ENCODE results near the gene KCNK16. TPM values are rescaled to one million over a fixed set of nuclear protein-coding genes. Genes with fewer than 3 reads are reported as not detected.

KCNK16 gene
- total and polyA plus RNA-seq, 2 donors (not counting 1 experiment from before 2014, with no cell fraction given): not detected

- Histone ChIP-seq H3K27ac (ENCODE audit: low read length in 2 of 2) (no peak overlapping the region), H3K9ac (ENCODE audit: low read length) (no peak overlapping the region), H3K4me3 (ENCODE audit: control extremely low read depth in 1 of 5, extremely low read depth in 1 of 5, insufficient read depth in 1 of 5, low read depth in 2 of 5, low read length in 4 of 5) (no peak overlapping the region), H3K36me3 (replicated peaks in 1 of 2; ENCODE audit: control extremely low read depth in 1 of 2, control insufficient read depth in 1 of 2, extremely low read depth in 1 of 2, insufficient read depth in 2 of 2, low read length in 1 of 2) (no peaks in the 10 kb centered on the region), H4K20me1 (ENCODE audit: control insufficient read depth, insufficient read depth, low read length, poor library complexity, severe bottlenecking) (no peaks in the 10 kb centered on the region), H3K4me1 (ENCODE audit: control insufficient read depth in 2 of 2, insufficient read depth in 2 of 2, low read length in 2 of 2) (no peaks in the 10 kb centered on the region), H2AFZ (ENCODE audit: insufficient read depth, low read depth, low read length, poor library complexity, severe bottlenecking) (no peak overlapping the region), H3K4me2 (replicated peaks; ENCODE audit: low read depth, low read length, poor library complexity, severe bottlenecking) (no peak overlapping the region), H3K9me3 (ENCODE audit: control extremely low read depth in 1 of 3, control insufficient read depth in 2 of 3, insufficient read depth in 1 of 3, low read length in 2 of 3) (peaks cover 0 to 2% (median 0%) of the 10 kb centered on the region in 3 donors), H3K27me3 (replicated peaks in 1 of 4; ENCODE audit: control extremely low read depth in 1 of 4, control insufficient read depth in 3 of 4, insufficient read depth in 4 of 4, low read length in 3 of 4) (peaks cover 0 to 11% (median 3%) of the 10 kb centered on the region in 4 experiments), H3K79me2 (ENCODE audit: control insufficient read depth, insufficient read depth, low read length) (no peaks in the 10 kb centered on the region)
- H3K4me1 Mint-ChIP-seq: no peaks in the 10 kb centered on the region
- DNase-seq: no peak
- TF ChIP-seq CTCF (IDR thresholded peaks at IDR 0.05): no peak
- TF ChIP-seq EZH2 (IDR thresholded peaks at IDR 0.05; ENCODE audit: borderline replicate concordance, insufficient read depth, low read depth, low read length, poor library complexity, severe bottlenecking): no peak
- no peak for ATAC-seq (ENCODE audit: low read depth)
- WGBS (ENCODE audit: insufficient coverage): no CpG with 5 or more reads among the region's 2 CpGs
- intact Hi-C loops (cut with micrococcal nuclease): no loop called here
- H3K4me3 Mint-ChIP-seq: no peak overlapping the region
- no peak overlapping the region for H3K27ac Mint-ChIP-seq
- H3K9me3 Mint-ChIP-seq (ENCODE audit: insufficient read depth): peaks cover 3% of the 10 kb centered on the region
- POLR2A ChIA-PET: no interaction called here
- peaks cover 18% of the 10 kb centered on the region for H3K27me3 Mint-ChIP-seq
- CTCF ChIA-PET: interaction anchor here (0.8 to 0.9 kb wide), 2 partner anchors 13 to 36 kb away, joined by 3 read pairs; no protein-coding TSS in a partner anchor
Measured at GRCh38 chr6:39266375-39266774, 56.1 kb downstream of the KCNK16 start.

Other genes with a start within 250 kb of the KCNK16 start
- 17.8 and 21.9 TPM in 2 replicates for gene SAYSD1, start 207.5 kb downstream of the KCNK16 start, total RNA-seq
- gene SAYSD1, start 207.5 kb downstream of the KCNK16 start, polyA plus RNA-seq: 4.6 and 5.3 TPM in 2 replicates
- 0.07 TPM in 1 of 2 replicates, not detected in the other for gene KCNK5, start 93.2 kb downstream of the KCNK16 start, total RNA-seq
- not detected in 2 replicates for gene KCNK5, start 93.2 kb downstream of the KCNK16 start, polyA plus RNA-seq
- not detected in 2 replicates for gene KCNK17, start 8.3 kb downstream of the KCNK16 start, total RNA-seq
- 0.07 TPM in 1 of 2 replicates, not detected in the other for gene KCNK17, start 8.3 kb downstream of the KCNK16 start, polyA plus RNA-seq

All from B cell (primary cell).